ENCODE results near the gene PPP6R2. TPM values are rescaled to one million over a fixed set of nuclear protein-coding genes. Genes with fewer than 3 reads are reported as not detected.

Gene PPP6R2
- total RNA-seq, 1 donor from 2014 or later, result 55.9 TPM

DNA sequence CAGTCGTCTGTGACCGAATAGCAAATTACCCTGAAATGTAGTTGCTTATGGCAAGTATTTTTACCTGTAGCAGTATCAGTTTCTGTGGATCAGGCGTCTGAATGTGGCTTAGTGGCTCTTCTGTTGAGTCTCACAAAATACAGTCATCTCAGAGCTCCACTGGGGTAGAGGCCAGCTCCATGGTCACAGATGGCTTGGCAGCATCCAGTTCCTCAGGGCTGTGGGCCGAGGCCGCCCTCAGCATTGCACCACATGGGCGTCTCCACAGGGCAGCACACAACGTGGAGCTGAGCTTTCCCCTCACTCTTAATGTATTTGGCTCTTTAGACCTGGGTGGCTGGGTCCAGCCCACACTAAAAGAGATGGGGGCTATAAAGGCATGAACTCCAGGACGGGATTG is 73.9 kb downstream of the PPP6R2 start:
- no peaks in the 10 kb centered on the region for H3K4me1 Mint-ChIP-seq
- no peaks in the 10 kb centered on the region for H3K27me3 Mint-ChIP-seq (ENCODE audit: low read depth)
- no peak for DNase-seq (ENCODE audit: low read depth, low spot score)
- H3K27ac Mint-ChIP-seq (ENCODE audit: unreplicated experiment), result no peak overlapping the region
- no peak for TF ChIP-seq CTCF (conservative IDR thresholded peaks at IDR 0.05)
- no peak overlapping the region for H3K4me3 Mint-ChIP-seq
- H3K36me3 Mint-ChIP-seq (ENCODE audit: low read depth), result no peaks in the 10 kb centered on the region
- H3K9me3 Mint-ChIP-seq, result no peaks in the 10 kb centered on the region

- no peak for DNase-seq (ENCODE audit: low read depth, low spot score)
- Mint-ChIP-seq H3K4me1 (no peaks in the 10 kb centered on the region), H3K9me3 (no peaks in the 10 kb centered on the region), H3K36me3 (ENCODE audit: low read depth) (no peaks in the 10 kb centered on the region), H3K27ac (ENCODE audit: unreplicated experiment) (no peak overlapping the region), H3K27me3 (ENCODE audit: low read depth) (no peaks in the 10 kb centered on the region), H3K4me3 (no peak overlapping the region)
- no peak for TF ChIP-seq CTCF (conservative IDR thresholded peaks at IDR 0.05)
Observed at GRCh38 chr22:50417411-50418210, 74.5 kb downstream of the PPP6R2 start.

GRCh38 chr22:50418624-50419023 is 75.5 kb downstream of the PPP6R2 start:
- TF ChIP-seq CTCF (conservative IDR thresholded peaks at IDR 0.05), result no peak
- Mint-ChIP-seq H3K36me3 (ENCODE audit: low read depth) (no peaks in the 10 kb centered on the region), H3K4me1 (no peaks in the 10 kb centered on the region), H3K9me3 (no peaks in the 10 kb centered on the region), H3K27ac (ENCODE audit: unreplicated experiment) (no peak overlapping the region), H3K4me3 (no peak overlapping the region), H3K27me3 (ENCODE audit: low read depth) (no peaks in the 10 kb centered on the region)
- DNase-seq (ENCODE audit: low read depth, low spot score), result no peak

DNA sequence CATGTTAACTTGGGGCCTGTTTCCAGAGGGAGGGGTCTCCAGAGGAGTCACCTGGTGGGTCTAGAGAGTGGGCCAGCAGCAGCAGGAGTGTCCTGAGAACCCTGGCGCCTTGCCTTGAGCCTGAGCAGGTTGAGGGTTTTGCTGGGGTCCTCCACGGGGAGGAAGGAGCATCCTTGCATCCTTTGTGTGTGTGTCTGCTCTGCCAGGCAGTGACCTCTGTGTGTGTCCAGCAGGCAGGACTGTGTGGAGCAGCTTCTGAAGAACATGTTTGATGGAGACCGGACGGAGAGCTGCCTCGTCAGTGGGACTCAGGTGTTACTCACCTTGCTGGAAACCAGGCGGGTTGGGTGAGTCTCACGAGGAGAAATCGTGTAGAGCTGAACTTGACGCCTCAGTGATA is 76.0 kb downstream of the PPP6R2 start:
- H3K4me1 Mint-ChIP-seq, result no peaks in the 10 kb centered on the region
- H3K36me3 Mint-ChIP-seq (ENCODE audit: low read depth), result no peaks in the 10 kb centered on the region
- no peak overlapping the region for H3K4me3 Mint-ChIP-seq
- H3K9me3 Mint-ChIP-seq, result no peaks in the 10 kb centered on the region
- H3K27ac Mint-ChIP-seq (ENCODE audit: unreplicated experiment), result no peak overlapping the region
- TF ChIP-seq CTCF (conservative IDR thresholded peaks at IDR 0.05), result no peak
- no peak for DNase-seq (ENCODE audit: low read depth, low spot score)
- H3K27me3 Mint-ChIP-seq (ENCODE audit: low read depth), result no peaks in the 10 kb centered on the region

DNA sequence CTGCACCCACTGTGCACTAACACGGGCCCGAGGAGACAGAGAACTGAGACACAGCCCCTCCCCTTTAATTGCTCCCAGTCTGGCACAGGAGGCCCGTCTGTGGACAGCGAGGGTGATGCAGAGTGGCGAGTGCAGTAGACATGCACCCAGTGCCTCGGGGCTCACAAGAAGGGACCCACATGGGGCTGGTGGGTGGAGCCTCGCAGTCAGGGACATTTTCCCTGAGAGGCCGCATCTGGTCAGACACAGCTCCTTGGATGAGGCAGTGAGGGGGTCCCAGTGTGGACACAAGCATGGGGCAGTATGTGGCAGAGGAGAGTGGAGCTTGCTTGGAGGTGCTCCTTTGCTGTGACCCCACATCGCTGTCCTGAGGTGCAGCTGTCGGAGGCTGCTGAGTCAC is 76.9 kb downstream of the PPP6R2 start:
- DNase-seq (ENCODE audit: low read depth, low spot score), result no peak
- H3K27me3 Mint-ChIP-seq (ENCODE audit: low read depth), result no peaks in the 10 kb centered on the region
- no peaks in the 10 kb centered on the region for H3K9me3 Mint-ChIP-seq
- H3K4me3 Mint-ChIP-seq, result no peak overlapping the region
- no peak for TF ChIP-seq CTCF (conservative IDR thresholded peaks at IDR 0.05)
- no peaks in the 10 kb centered on the region for H3K4me1 Mint-ChIP-seq
- no peak overlapping the region for H3K27ac Mint-ChIP-seq (ENCODE audit: unreplicated experiment)
- H3K36me3 Mint-ChIP-seq (ENCODE audit: low read depth), result peaks cover 2% of the 10 kb centered on the region

Measured in neural crest cell (in vitro differentiated cells).